Left renal pelvis (tissue), 4 donors: Measurements from ENCODE around the gene PRKN. TPM values are rescaled to one million over a fixed set of nuclear protein-coding genes. Genes with fewer than 3 reads are reported as not detected.

Experiments
- DNase-seq, 4 donors: peaks; one replicate each; pipeline ENCODE4 v3.0.0-alpha.2; 2013; ENCODE audit warnings: low read depth in 4 of 4, low spot score in 3 of 4
- polyA plus RNA-seq, 4 donors: library from polyadenylated mRNA; unstranded; fragments of 120-200 nt; gene quantifications; one replicate each; pipeline ENCODE4 v1.2.1, GENCODE V29; 2013; ENCODE audit not compliant: insufficient read length in 4 of 4

Gene PRKN
- polyA plus RNA-seq, 4 donors = 1.5 to 11.9 (median 9.8) TPM

GRCh38 chr6:162219266-162219665, 508.3 kb downstream of the PRKN start:
- no peak for DNase-seq

DNA sequence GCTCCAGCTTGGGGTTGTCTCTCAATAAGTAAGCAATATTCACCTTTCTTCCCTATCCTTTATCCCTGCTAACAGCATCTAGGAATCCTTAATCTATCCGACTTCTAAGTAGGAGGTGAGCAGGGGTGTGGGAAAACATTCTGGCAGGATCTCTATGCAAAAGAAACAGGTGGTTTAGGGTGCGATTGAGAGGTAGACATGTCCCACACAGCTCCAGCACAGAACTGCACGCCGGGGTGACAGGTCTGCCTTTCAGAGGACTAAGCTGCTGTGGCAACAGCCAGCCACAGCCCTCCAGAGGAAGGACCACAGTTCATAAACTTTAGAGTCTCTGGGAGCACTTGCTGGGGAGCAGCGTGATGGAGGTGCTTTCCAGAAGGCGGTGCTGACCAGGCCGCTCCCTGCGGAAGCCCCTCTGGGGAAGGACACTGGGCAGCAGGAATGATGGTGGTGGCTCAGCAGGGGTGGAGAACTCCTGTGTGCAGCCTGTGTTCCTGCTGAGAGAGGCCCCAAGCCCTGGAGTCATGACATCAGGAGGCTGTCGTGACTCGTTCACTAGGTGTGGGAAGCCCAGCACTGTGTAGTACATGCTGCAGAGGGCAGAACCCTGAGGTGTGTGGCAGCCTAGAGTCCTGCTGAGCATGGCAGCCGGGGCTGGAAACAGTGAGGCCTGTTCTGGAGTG, 509.6 kb downstream of the PRKN start:
- no peak for DNase-seq

DNA sequence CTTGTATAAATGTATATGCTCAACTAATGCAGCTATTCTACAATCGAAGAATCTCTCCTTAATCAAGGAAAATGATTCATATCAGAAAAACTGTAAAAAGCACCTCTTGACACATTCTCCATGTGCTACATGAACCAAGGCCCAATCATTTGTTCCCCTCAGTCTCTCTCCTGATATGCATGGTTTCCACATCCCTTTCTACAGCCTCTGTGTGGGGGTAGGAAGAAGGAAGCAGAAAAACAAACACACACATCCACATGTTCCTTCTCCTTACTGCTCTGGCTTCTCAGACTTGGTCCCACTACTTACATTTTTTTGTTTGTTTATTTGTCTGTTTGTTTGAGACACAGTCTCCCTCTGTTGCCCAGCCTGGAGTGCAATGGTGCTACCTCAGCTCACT, 510.5 kb downstream of the PRKN start:
- DNase-seq = no peak

DNA sequence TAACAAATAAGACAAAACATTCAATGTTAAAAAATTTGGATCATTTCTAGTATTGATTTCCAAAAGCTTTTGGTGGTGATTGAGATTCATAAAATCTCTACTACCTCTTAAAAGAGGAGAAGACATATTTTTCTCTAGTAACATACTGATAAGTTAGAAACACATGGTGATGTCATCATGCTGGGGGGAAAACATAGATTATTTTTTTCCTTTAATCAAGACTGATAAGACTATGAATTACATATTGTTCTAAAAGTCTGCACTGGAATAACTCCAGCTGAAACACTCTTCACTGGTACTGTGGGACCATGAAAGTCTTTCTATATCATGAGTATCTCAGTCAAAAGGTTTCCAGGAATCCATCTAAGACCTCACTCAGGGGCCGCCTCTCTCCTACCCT, 515.8 kb downstream of the PRKN start:
- no peak for DNase-seq

- peak in 1 of 4 donors; percentile 3 for DNase-seq
Observed at GRCh38 chr6:162211022-162211421, 516.5 kb downstream of the PRKN start.

DNA sequence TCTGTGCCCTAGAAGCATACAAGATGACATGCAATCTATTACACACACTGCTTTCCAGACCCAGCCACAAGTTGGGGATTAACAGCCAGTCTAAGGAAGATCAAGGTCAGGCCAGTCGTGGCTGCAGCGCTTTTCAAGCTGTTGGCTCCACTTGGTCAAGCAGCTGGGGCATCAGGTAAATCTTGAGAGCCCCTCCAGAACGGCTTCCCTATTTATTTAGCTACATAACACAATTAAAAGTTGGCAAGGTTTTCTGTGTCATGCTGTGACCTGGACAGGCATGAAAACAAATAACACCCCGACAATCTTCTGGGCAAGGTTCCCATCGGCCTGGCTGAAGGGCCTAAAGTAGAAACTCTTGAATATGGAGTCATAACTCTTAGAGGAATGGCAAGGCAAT, 524.3 kb downstream of the PRKN start:
- DNase-seq = no peak

GRCh38 chr6:162200945-162201690, 526.4 kb downstream of the PRKN start:
- no peak for DNase-seq

GRCh38 chr6:162200041-162200440, 527.5 kb downstream of the PRKN start:
- DNase-seq = no peak

GRCh38 chr6:162198925-162199324, 528.6 kb downstream of the PRKN start:
- DNase-seq = no peak

GRCh38 chr6:162198076-162198475, 529.5 kb downstream of the PRKN start:
- DNase-seq = no peak

- no peak for DNase-seq
Observed at GRCh38 chr6:162195441-162195840, 532.1 kb downstream of the PRKN start.

DNA sequence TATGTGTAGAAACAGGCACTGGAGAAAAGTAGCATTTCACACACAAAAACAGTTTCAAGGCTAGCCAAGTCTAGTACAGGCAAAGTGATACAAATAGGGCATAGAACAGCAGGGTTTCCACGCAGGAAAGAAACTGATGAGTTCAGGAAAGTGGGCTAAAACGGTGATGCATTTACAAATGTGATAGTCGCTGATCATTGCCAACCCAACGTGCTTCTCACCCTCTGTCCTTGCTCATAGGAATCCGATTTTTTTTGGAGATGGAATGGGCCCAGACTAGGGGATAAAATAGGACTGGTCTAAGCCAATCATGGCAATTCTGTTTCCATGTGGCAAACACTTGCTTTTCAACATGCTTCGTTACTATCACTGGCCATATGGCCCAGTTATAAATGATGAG, 536.6 kb downstream of the PRKN start:
- no peak for DNase-seq

GRCh38 chr6:162187168-162187935, 540.2 kb downstream of the PRKN start:
- no peak for DNase-seq

DNA sequence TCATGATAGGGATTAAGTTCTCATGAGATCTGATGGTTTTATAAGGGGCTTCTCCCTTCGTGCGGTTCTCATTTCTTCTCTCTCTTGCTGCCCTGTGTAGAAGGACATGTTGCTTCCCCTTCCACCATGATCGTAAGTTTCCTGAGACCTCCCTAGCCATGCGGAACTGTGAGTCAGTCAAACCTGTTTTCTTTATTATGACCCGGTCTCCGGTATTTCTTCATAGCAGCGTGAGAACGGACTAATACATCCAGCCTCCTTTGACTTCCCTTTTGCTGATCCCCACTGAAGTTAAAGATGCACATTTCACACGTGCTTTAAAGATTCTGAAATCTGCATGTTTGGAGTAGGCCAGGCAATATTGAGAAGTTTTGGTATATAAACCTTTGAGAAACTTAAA, 543.1 kb downstream of the PRKN start:
- no peak for DNase-seq

GRCh38 chr6:162181741-162182401, 545.7 kb downstream of the PRKN start:
- no peak for DNase-seq

- no peak for DNase-seq
Observed at GRCh38 chr6:162181111-162181510, 546.5 kb downstream of the PRKN start.

- no peak for DNase-seq
Observed at GRCh38 chr6:162179196-162179951, 548.2 kb downstream of the PRKN start.

DNA sequence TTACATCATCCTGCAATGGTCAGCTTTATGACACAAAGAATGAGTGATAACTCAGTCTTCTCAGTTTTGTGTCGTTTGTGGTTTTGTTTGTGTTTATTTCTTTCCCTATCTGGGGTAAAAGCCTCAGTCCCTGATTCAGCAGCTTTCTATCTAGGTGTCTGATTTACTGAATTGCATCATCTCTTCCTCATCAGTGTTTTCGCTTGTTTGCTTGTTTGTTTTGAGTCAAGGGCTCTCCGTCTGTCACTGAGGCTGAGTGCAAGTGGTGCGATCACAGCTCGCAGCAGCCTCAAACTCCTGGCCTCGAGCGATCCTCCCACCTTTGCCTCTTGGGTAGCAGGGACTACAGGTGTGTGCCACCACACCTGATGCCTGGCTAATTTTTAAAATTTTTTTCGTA, 548.9 kb downstream of the PRKN start:
- no peak for DNase-seq

GRCh38 chr6:162178266-162178665, 549.3 kb downstream of the PRKN start:
- no peak for DNase-seq

- peak in 2 of 4 donors; percentile 27 to 31 for DNase-seq
Observed at GRCh38 chr6:162177746-162178145, 549.8 kb downstream of the PRKN start.
